D721Med (cell line): ENCODE results near the gene SPATS2.

Experiments
- DNase-seq: peaks from one replicate; pipeline ENCODE4 v3.0.0; 2011; ENCODE audit warnings: low spot score; ENCODE audit not compliant: insufficient read length
- FAIRE-seq: peaks from 2 replicates; lab custom pipeline; 2011; peaks lifted over from hg19 to GRCh38; lab: Jason Lieb, UNC
- CTCF ChIP-seq: IDR thresholded peaks from 2 replicates; pipeline ENCODE4 v1.5.1; 2012; ENCODE audit warnings: mild to moderate bottlenecking, control low read depth; ENCODE audit not compliant: insufficient read depth; ENCODE audit errors: missing control alignments

SPATS2 gene

GRCh38 chr12:49567611-49568441 lies 200.6 kb downstream of the SPATS2 start, which contains the start of gene MCRS1:
TSS of gene MCRS1 (minus strand) at chr12:49568142. CDS start at chr12:49566731, 1,411 bp downstream.
- FAIRE-seq (no peak), DNase-seq (peak; percentile 98)
- no peak for TF ChIP-seq CTCF

- no peak for TF ChIP-seq CTCF
- FAIRE-seq (no peak), DNase-seq (no peak)
Measured at GRCh38 chr12:49568442-49569162, 201.3 kb downstream of the SPATS2 start.
